Colonic mucosa (tissue), 4 donors: ENCODE measurements around the gene TGFBR1. TPM values are rescaled to one million over a fixed set of nuclear protein-coding genes. Genes with fewer than 3 reads are reported as not detected.

ENCODE experiments used
- DNase-seq: peaks from one replicate; pipeline ENCODE4 v3.0.0-alpha.2; 2020
- H3K27ac ChIP-seq: fragments of 200-600 bp; one replicate; pipeline ENCODE4 v1.8.0; 2021
- H3K27me3 ChIP-seq: fragments of 200-600 bp; one replicate; pipeline ENCODE4 v1.8.0; 2021
- H3K36me3 ChIP-seq: fragments of 200-600 bp; one replicate; pipeline ENCODE4 v1.8.0; 2021
- H3K4me1 ChIP-seq: fragments of 200-600 bp; one replicate; pipeline ENCODE4 v1.8.0; 2021; ENCODE audit warnings: mild to moderate bottlenecking
- H3K4me3 ChIP-seq: fragments of 200-600 bp; one replicate; pipeline ENCODE4 v1.8.0; 2021
- H3K9ac ChIP-seq, 2 donors: one replicate each; pipeline ENCODE4 v1.7.0; 2013; ENCODE audit warnings: control low read depth in 2 of 2, low read depth in 2 of 2, low read length in 2 of 2
- H3K9me3 ChIP-seq: fragments of 200-600 bp; one replicate; pipeline ENCODE4 v1.8.0; 2021
- intact Hi-C: fragments of 100-400 bp; cut with DNase I; formaldehyde crosslinking; loops from one replicate; pipeline ENCODE4 v1.14.1; 2022
- total RNA-seq, 2 donors: library from RNA; stranded (reverse); fragmentation: NEBNext Ultra II Directional in 1 of 2; extraction: Animal tissue kit (Norgen Biotek cat#: 25700) in 1 of 2; gene quantifications; one replicate each; pipeline ENCODE4 v1.2.1, GENCODE V29; 2021
- TF ChIP-seq, protein P1 (sequence below): fragments of 200-600 bp; IDR thresholded peaks from one replicate; pipeline ENCODE4 v1.8.0; 2022; ENCODE audit warnings: antibody characterized with exemption, mild to moderate bottlenecking
- donor health status: healthy.
- donor health status: DM: no; HTN: no; CAD: no.
- donor health status: DM: no; HTN: no; CAD: no.

Gene TGFBR1
- total RNA-seq, 2 donors from 2014 or later: 19.0 to 48.7 TPM

DNA sequence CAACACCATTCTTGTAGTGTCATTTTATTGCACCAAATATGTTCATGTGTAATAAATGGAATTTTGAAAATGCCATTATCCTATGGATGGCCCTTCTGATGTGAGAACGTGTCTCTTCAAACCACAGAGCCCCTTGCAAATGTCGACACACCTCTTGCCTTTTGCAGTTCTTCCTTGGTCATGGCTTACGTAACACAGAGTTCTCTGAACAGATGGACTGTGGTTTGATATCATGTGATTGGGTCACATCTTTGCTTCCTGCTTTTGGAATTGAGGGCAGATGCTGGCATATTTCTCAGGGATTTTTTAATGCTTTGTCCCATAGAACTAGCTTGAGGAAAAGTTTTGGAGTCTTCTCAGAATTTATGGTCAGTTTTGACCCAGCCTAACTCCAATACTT is 4.6 kb downstream of the TGFBR1 start:
- no peak for DNase-seq
- Histone ChIP-seq H3K36me3 (no peaks in the 10 kb centered on the region), H3K9ac (no peak overlapping the region), H3K4me1 (no peaks in the 10 kb centered on the region), H3K4me3 (no peak overlapping the region), H3K27me3 (no peaks in the 10 kb centered on the region), H3K9me3 (no peaks in the 10 kb centered on the region), H3K27ac (no peak overlapping the region)
- intact Hi-C loops: no loop called here
- TF ChIP-seq, protein P1, sequence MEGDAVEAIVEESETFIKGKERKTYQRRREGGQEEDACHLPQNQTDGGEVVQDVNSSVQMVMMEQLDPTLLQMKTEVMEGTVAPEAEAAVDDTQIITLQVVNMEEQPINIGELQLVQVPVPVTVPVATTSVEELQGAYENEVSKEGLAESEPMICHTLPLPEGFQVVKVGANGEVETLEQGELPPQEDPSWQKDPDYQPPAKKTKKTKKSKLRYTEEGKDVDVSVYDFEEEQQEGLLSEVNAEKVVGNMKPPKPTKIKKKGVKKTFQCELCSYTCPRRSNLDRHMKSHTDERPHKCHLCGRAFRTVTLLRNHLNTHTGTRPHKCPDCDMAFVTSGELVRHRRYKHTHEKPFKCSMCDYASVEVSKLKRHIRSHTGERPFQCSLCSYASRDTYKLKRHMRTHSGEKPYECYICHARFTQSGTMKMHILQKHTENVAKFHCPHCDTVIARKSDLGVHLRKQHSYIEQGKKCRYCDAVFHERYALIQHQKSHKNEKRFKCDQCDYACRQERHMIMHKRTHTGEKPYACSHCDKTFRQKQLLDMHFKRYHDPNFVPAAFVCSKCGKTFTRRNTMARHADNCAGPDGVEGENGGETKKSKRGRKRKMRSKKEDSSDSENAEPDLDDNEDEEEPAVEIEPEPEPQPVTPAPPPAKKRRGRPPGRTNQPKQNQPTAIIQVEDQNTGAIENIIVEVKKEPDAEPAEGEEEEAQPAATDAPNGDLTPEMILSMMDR: no peak

DNA sequence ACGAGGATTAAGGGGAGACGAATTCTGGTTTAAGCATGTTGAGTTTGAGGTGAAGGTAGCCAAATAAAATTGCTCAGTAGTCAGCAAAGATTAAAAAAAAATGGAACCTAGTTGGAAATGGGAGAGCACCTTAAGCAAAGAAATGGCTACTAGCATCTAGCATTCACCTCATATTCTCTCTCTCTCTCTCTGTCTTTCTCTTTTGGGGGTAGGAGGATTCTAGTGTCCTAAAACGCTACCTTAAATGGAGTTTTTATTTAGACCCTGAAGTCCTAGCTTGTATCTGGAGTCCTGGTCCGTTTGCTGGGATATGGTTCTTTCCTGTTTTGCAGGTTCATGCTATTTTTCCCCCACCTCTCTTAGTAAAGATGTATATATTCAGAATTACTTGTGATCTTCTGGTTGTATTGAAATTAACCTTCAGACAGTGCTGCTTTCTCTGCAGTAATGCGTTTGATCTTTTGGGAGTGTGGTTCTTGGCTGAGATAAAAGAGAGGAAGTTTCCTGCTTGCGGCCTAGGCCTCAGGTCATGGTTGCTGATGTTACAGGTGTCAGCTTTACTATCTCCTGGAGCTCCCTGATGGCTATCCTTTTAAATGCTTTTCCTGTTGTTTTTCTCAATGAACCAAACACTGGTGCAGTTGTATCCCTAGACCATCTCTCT is 8.0 kb downstream of the TGFBR1 start:
- Histone ChIP-seq H3K4me1 (no peaks in the 10 kb centered on the region), H3K4me3 (no peak overlapping the region), H3K27ac (no peak overlapping the region), H3K36me3 (no peaks in the 10 kb centered on the region), H3K27me3 (no peaks in the 10 kb centered on the region), H3K9ac (no peak overlapping the region), H3K9me3 (no peaks in the 10 kb centered on the region)
- TF ChIP-seq, protein P1: no peak
- DNase-seq: no peak
- intact Hi-C loops: no loop called here

DNA sequence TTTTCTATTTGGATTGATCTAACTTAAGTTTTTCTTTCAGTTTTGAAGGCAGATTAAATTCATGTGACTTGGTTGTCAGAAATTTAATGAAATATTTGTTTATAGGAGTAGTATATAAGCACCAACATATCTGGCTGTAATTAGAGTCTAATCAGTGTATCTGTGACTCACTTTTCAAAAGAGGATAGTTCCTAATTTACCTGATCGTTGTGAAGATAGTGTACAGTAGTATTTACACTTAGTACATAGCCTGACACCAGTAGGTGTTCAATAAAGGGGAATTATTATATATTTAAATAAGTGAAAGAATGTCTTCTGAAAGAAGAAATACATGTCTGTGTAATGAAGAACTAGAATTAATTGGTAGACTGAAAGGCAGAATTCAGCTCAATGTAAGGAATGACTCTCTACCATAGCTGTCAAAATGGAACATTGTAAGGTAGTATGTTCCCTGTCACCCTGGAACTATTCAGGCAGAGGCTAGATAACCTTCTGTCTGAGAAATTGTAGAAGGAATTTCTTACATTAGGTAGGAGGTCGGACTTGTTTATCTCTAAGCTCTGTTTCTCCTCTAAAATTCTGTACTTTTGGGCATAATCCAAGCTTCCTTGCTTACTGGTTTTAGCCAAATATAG is 8.6 kb downstream of the TGFBR1 start:
- Histone ChIP-seq H3K4me1 (no peaks in the 10 kb centered on the region), H3K9ac (no peak overlapping the region), H3K36me3 (no peaks in the 10 kb centered on the region), H3K27ac (no peak overlapping the region), H3K9me3 (no peaks in the 10 kb centered on the region), H3K4me3 (no peak overlapping the region), H3K27me3 (no peaks in the 10 kb centered on the region)
- intact Hi-C loops: no loop called here
- no peak for DNase-seq
- TF ChIP-seq, protein P1: no peak

DNA sequence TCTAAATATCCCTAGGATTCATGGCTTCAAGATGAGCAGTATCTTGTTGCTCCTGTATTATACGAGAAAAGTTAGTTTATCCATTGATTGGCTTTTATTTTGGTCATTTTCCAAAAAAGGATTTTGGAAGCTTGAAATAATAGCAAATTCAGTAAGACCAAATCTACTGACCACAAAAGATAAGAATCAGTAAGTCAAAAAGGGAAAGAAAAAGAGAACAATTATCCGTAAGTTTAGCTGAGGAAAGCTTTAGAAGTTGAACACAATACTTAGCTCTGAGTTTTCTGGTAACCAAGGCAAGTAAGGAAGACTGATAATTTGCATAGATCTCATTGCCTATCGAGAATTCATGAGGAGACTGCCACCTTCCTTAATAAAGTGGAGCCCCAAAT is 9.1 kb downstream of the TGFBR1 start:
- no peaks in the 10 kb centered on the region for H3K27me3 ChIP-seq
- no peak overlapping the region for H3K4me3 ChIP-seq
- H3K27ac ChIP-seq: no peak overlapping the region
- DNase-seq: no peak
- no peaks in the 10 kb centered on the region for H3K9me3 ChIP-seq
- TF ChIP-seq, protein P1: no peak
- H3K36me3 ChIP-seq: no peaks in the 10 kb centered on the region
- H3K9ac ChIP-seq: no peak overlapping the region
- intact Hi-C loops: no loop called here
- H3K4me1 ChIP-seq: no peaks in the 10 kb centered on the region

DNA sequence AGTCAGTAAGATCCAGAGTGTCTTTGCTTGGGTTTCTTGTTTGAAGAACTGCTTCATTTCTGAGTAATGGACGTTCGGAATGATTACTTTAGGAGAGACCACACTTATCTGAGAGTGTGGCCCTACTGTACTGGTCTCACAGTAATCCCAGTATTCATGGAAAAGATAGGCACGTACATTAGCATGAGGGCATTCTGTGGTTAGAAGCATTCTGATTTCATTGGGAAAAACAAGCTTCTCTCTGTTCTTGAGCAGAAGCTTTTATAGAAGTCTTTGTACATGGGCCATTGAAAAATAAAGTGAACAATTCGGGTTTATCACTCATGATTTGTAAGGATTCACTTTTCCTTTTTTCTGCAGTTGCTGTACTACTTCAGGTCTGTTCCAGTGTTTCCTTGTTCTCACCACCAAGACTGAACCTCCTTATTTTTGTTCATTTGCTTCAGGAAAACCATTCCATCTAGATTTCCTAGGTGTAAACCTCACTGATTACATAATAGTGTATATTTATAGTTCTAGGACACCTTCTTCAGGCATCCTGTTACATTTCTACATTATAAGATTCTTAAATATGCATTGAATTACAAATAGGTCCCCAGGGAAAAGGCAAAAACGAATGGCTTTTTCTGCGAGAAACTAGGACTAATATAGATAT is 10.1 kb downstream of the TGFBR1 start:
- Histone ChIP-seq H3K36me3 (no peaks in the 10 kb centered on the region), H3K4me3 (no peak overlapping the region), H3K9me3 (no peaks in the 10 kb centered on the region), H3K4me1 (no peaks in the 10 kb centered on the region), H3K9ac (no peak overlapping the region), H3K27ac (no peak overlapping the region), H3K27me3 (no peaks in the 10 kb centered on the region)
- DNase-seq: no peak
- TF ChIP-seq, protein P1: no peak
- intact Hi-C loops: no loop called here
